Lower lobe of right lung (tissue), 2 donors: ENCODE results near the gene SHLD1. TPM values are rescaled to one million over a fixed set of nuclear protein-coding genes. Genes with fewer than 3 reads are reported as not detected.
"Not testable (repeated sequence)": the region's sequence is repeated elsewhere in the genome, so short reads cannot be mapped to it uniquely, and the experiment has no call there.

ENCODE experiments used
- ATAC-seq, 2 donors: fragments of 200-7000 bp; cut with Tn5 transposase; one replicate each; pipeline ENCODE4 v1.9.1; 2020 to 2022; ENCODE audit warnings: mild to moderate bottlenecking in 2 of 2, moderate library complexity in 2 of 2
- DNase-seq: peaks from one replicate; pipeline ENCODE4 v3.0.0-alpha.2; 2020
- H3K27ac ChIP-seq: fragments of 200-600 bp; one replicate; pipeline ENCODE4 v1.8.0; 2022
- H3K27me3 ChIP-seq: fragments of 200-600 bp; one replicate; pipeline ENCODE4 v1.8.0; 2022; ENCODE audit warnings: low read depth
- H3K36me3 ChIP-seq: fragments of 200-600 bp; one replicate; pipeline ENCODE4 v1.8.0; 2022; ENCODE audit warnings: mild to moderate bottlenecking
- H3K4me1 ChIP-seq: fragments of 200-600 bp; one replicate; pipeline ENCODE4 v1.8.0; 2022
- H3K4me3 ChIP-seq: fragments of 200-600 bp; one replicate; pipeline ENCODE4 v1.8.0; 2022; ENCODE audit warnings: mild to moderate bottlenecking
- H3K9me3 ChIP-seq: fragments of 200-600 bp; one replicate; pipeline ENCODE4 v1.8.0; 2022
- CTCF ChIP-seq: fragments of 200-600 bp; IDR thresholded peaks from one replicate; pipeline ENCODE4 v1.8.0; 2022; ENCODE audit warnings: antibody characterized with exemption, mild to moderate bottlenecking
- intact Hi-C: fragments of 100-400 bp; cut with DNase I; formaldehyde crosslinking; loops from one replicate; pipeline ENCODE4 v1.11.0; 2022
- total RNA-seq: library from RNA; stranded (reverse); fragmentation: NEBNext Ultra II Directional; extraction: Animal tissue kit (Norgen Biotek cat#: 25700); gene quantifications from one replicate; pipeline ENCODE4 v1.2.1, GENCODE V29; 2021
- donor health status: DM: no; HTN: yes; CAD: no; lungs with severe emphysema.

SHLD1 gene
- total RNA-seq, 1 donor from 2014 or later, result 6.0 TPM

DNA sequence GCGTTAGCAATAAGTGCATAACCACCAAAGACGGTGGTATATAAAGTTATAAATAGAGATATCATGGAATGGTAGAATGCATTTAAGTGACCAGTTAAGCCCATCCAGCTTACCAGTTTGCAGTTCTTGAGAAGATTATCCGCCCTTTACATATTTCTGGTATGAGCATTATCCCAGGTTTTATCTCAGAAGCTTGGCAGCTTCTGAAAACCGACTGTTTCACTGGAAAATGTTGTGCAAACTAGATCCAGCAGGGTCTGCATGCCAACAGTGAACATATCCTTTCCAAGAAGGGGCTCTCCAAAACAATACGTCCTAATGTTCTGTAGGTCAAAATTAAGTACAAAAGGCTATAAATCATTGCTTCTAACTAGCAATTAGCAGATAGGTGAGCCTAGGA is 29.5 kb upstream of the SHLD1 start:
- no peak overlapping the region for H3K4me3 ChIP-seq
- H3K27me3 ChIP-seq, result no peaks in the 10 kb centered on the region
- TF ChIP-seq CTCF, result no peak
- peaks cover 2% of the 10 kb centered on the region for H3K9me3 ChIP-seq
- intact Hi-C loops, result no loop called here
- no peak for DNase-seq
- H3K36me3 ChIP-seq, result no peaks in the 10 kb centered on the region
- H3K4me1 ChIP-seq, result peaks cover 14% of the 10 kb centered on the region
- H3K27ac ChIP-seq, result no peak overlapping the region
- no peak for ATAC-seq

DNA sequence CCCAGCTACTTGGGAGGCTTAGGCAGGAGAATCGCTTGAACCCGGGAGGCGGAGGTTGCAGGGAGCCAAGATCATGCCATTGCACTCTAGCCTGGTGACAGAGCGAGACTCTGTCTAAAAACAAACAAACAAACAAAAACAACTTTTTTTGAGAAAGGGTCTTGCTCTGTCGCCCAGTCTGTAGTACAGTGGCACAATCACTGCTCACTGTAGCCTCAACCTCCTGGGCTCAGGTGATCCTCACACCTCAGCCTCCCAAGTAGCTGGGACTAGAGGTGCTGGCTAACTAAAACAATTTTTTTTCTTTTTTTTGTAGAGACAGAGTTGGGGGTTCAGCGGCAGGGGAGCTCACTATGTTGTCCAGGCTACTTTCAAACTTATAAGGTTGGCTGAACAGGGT is 28.8 kb upstream of the SHLD1 start:
- H3K27ac ChIP-seq, H3K4me3 ChIP-seq, ATAC-seq, H3K36me3 ChIP-seq, intact Hi-C loops, H3K9me3 ChIP-seq, H3K27me3 ChIP-seq, DNase-seq: not testable (repeated sequence)
- H3K4me1 ChIP-seq, result peaks cover 14% of the 10 kb centered on the region

DNA sequence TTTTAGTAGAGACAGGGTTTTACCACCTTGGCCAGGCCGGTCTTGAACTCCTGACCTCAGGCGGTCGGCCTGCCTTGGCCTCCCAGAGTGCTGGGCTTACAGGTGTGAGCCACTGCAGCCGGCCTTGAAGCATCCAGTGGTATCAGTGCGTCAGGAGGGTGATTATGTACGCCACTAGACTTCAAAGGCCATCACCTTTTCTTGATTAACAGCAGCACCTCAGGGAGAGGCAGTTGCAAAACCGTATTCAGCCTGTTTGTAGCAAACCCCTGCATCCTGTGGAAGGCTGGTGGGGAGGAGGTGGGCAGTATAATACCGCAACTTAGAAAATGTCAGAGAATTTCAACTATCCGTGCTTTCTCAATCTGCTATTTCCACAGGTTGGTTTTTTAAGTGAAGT is 27.3 kb upstream of the SHLD1 start:
- peak in 1 of 2 donors; percentile 38 for ATAC-seq
- H3K9me3 ChIP-seq, result no peaks in the 10 kb centered on the region
- TF ChIP-seq CTCF, result no peak
- H3K27me3 ChIP-seq, result no peaks in the 10 kb centered on the region
- no peaks in the 10 kb centered on the region for H3K36me3 ChIP-seq
- intact Hi-C loops, result no loop called here
- H3K4me1 ChIP-seq, result peaks cover 14% of the 10 kb centered on the region
- H3K27ac ChIP-seq, result no peak overlapping the region
- no peak for DNase-seq
- H3K4me3 ChIP-seq, result no peak overlapping the region

DNA sequence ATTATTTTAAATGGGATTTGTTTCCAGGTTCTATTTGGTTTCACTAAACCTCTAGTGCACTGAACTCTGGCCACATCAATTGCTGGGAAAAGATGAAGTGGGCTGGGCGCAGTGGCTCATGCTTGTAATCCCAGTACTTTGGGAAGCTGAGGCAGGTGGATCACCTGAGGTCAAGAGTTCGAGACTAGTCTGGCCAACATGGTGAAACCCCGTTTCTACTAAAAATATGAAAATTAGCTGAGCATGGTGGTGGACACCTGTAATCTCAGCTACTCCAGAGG is 25.1 kb upstream of the SHLD1 start:
- intact Hi-C loops, H3K36me3 ChIP-seq, H3K9me3 ChIP-seq, DNase-seq, H3K27me3 ChIP-seq, H3K4me3 ChIP-seq: not testable (repeated sequence)
- H3K4me1 ChIP-seq, result peaks cover 14% of the 10 kb centered on the region
- peak in 1 of 2 donors; percentile 57 for ATAC-seq
- H3K27ac ChIP-seq, result peak overlapping the region; percentile 13

GRCh38 chr20:5727018-5727515 is 23.1 kb upstream of the SHLD1 start:
- H3K27me3 ChIP-seq, result no peaks in the 10 kb centered on the region
- ATAC-seq (no peak), DNase-seq (no peak)
- no peak for TF ChIP-seq CTCF
- H3K9me3 ChIP-seq, result no peaks in the 10 kb centered on the region
- no peaks in the 10 kb centered on the region for H3K36me3 ChIP-seq
- intact Hi-C loops, result no loop called here
- no peak overlapping the region for H3K27ac ChIP-seq
- H3K4me1 ChIP-seq, result peaks cover 27% of the 10 kb centered on the region
- H3K4me3 ChIP-seq, result no peak overlapping the region

DNA sequence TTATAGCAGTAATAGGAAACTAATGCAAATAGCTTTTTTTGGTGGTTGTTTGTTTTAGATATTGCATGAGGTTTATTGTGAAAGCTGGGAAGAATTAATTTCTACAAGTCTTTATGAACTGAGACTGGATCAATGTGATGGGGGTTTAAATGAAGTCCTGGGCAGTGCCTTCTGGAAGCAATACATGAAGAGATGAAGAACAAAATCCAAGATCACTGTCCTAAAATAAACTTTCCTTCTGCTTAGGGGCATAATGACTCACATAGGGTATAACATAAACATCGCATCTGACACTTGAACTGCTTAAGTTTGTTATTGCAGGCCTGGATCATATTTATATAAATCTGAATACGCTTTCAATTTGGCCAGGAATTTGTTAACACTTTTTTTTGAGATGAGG is 20.9 kb upstream of the SHLD1 start:
- Histone ChIP-seq H3K4me1 (peaks cover 26% of the 10 kb centered on the region), H3K27me3 (no peaks in the 10 kb centered on the region), H3K36me3 (no peaks in the 10 kb centered on the region), H3K4me3 (no peak overlapping the region), H3K27ac (no peak overlapping the region), H3K9me3 (no peaks in the 10 kb centered on the region)
- DNase-seq (no peak), ATAC-seq (no peak)
- TF ChIP-seq CTCF, result no peak
- intact Hi-C loops, result no loop called here

- intact Hi-C loops, result no loop called here
- Histone ChIP-seq H3K36me3 (no peaks in the 10 kb centered on the region), H3K27me3 (no peaks in the 10 kb centered on the region), H3K4me3 (no peak overlapping the region), H3K9me3 (no peaks in the 10 kb centered on the region), H3K27ac (no peak overlapping the region), H3K4me1 (peaks cover 19% of the 10 kb centered on the region)
- no peak for ATAC-seq
- TF ChIP-seq CTCF, result no peak
- DNase-seq, result no peak
Observed at GRCh38 chr20:5730131-5730530, 20.1 kb upstream of the SHLD1 start.
